Heart right ventricle (tissue), 16 donors: ENCODE measurements around the gene SLC25A44. TPM values are rescaled to one million over a fixed set of nuclear protein-coding genes. Genes with fewer than 3 reads are reported as not detected.
A peak's percentile ranks its signal among the peaks of the same experiment; 100 is the strongest.

Source experiments
- ATAC-seq, 8 donors: fragments of 200-7000 bp; cut with Tn5 transposase; one replicate each; pipeline ENCODE4 v1.9.1; 2020; ENCODE audit warnings: mild to moderate bottlenecking in 8 of 8, moderate library complexity in 8 of 8, moderate number of reproducible peaks in 1 of 8
- DNase-seq, 2 donors: peaks; one replicate each; pipeline ENCODE4 v3.0.0-alpha.2; 2020
- H3K27ac ChIP-seq, 10 donors: fragments of 200-600 bp; sonication (generic) in 2 of 10; one replicate each; pipeline versions ENCODE4 v1.5.0 to v1.8.0; 2020 to 2022; ENCODE audit warnings: mild to moderate bottlenecking in 3 of 10
- H3K27me3 ChIP-seq, 7 donors: fragments of 200-600 bp; one replicate each; pipeline ENCODE4 v1.8.0; 2021 to 2022; ENCODE audit warnings: mild to moderate bottlenecking in 2 of 7
- H3K36me3 ChIP-seq, 9 donors: fragments of 200-600 bp; sonication (generic) in 1 of 9; one replicate each; pipeline versions ENCODE4 v1.5.0 to v1.8.0; 2020 to 2022; ENCODE audit warnings: mild to moderate bottlenecking in 2 of 9
- H3K4me1 ChIP-seq, 9 donors: fragments of 200-600 bp; sonication (generic) in 1 of 9; one replicate each; pipeline versions ENCODE4 v1.5.0 to v1.8.0; 2020 to 2022; ENCODE audit warnings: mild to moderate bottlenecking in 4 of 9
- H3K4me3 ChIP-seq, 10 donors: fragments of 200-600 bp; sonication (generic) in 2 of 10; one replicate each; pipeline versions ENCODE4 v1.5.0 to v1.8.0; 2020 to 2022; ENCODE audit warnings: mild to moderate bottlenecking in 7 of 10, moderate library complexity in 2 of 10
- H3K9me3 ChIP-seq, 11 donors: fragments of 200-600 bp in 10 of 11; sonication (generic) in 2 of 11; one replicate each; pipeline versions ENCODE4 v1.5.0 to v1.8.0; 2013 to 2022; ENCODE audit warnings: mild to moderate bottlenecking in 2 of 11, control low read depth in 1 of 11, moderate library complexity in 1 of 11
- CTCF ChIP-seq, 9 donors: fragments of 200-600 bp; sonication (generic) in 2 of 9; IDR thresholded peaks; one replicate each; pipeline versions ENCODE4 v1.5.0 to v1.8.0; 2021 to 2022; ENCODE audit warnings: antibody characterized with exemption in 9 of 9, mild to moderate bottlenecking in 5 of 9, moderate library complexity in 1 of 9
- WGBS, 2 donors: extraction: QIAGEN DNeasy Blood & Tissue Kit; methylation state at CpG; one replicate each; pipeline ENCODE4 v1.1.7; 2013; ENCODE audit warnings: inconsistent platforms in 1 of 2; 5-methylcytosine and 5-hydroxymethylcytosine counted together
- intact Hi-C, 10 donors: fragments of 100-400 bp; cut with DNase I; formaldehyde crosslinking; loops; one replicate each; pipeline versions ENCODE4 v1.11.1 to v1.14.2; 2022
- polyA plus RNA-seq, 2 donors: library from polyadenylated mRNA; stranded (reverse); fragments of 200-250 nt; gene quantifications; one replicate each; pipeline ENCODE4 v1.2.3, GENCODE V29; 2013
- total RNA-seq, 10 donors: library from RNA; stranded (reverse); fragmentation: NEBNext Ultra II Directional in 3 of 10; extraction: Animal tissue kit (Norgen Biotek cat#: 25700) in 3 of 10; gene quantifications; one replicate each; pipeline versions ENCODE4 v1.2.1 to v1.2.4, GENCODE V29; 2021 to 2023
- donor health status: Arrhythmogenic right ventricular cardiomyopathy.
- donor health status: ischemic (EF 13 %, LVEDD 7.1; RV severe dilation, severe dysfunction).
- donor health status: healthy with polysubstance abuse.
- donor health status: DM: no; HTN: yes; CAD: no.
- donor health status: DM: no; HTN: no; CAD: no.
- donor health status: ischemic (EF 25% LVEDD 6.9; RV normal size, moderate dysfunction).
- donor health status: ischemic (EF 25% LVEDD 5.7; RV mildly dilated, moderate dysfunction).
- donor health status: healthy.
- donor health status: DM: yes; HTN: yes; CAD: no.
- donor health status: Ischemic cardiomyopathy.
- donor health status: ischemic (EF 35%, LVEDD 5.7; RV mildly dilated, moderate dysfunction).
- donor health status: nonischemic (EF 11% LVEDD 7.7; RV severe dilation, severe dysfunction).
- donor health status: DM: yes; HTN: yes; CAD: no.
- donor health status: PGD.
- donor health status: ischemic (EF 29% LVEDD 5.4; RV normal size, mild dysfunction).
- donor health status: nonischemic (EF 23%, LVEDD 6.1; RV moderate dilation, normal function).

The SLC25A44 gene
- total and polyA plus RNA-seq, 12 donors = 7.0 to 26.0 (median 19.0) TPM

DNA sequence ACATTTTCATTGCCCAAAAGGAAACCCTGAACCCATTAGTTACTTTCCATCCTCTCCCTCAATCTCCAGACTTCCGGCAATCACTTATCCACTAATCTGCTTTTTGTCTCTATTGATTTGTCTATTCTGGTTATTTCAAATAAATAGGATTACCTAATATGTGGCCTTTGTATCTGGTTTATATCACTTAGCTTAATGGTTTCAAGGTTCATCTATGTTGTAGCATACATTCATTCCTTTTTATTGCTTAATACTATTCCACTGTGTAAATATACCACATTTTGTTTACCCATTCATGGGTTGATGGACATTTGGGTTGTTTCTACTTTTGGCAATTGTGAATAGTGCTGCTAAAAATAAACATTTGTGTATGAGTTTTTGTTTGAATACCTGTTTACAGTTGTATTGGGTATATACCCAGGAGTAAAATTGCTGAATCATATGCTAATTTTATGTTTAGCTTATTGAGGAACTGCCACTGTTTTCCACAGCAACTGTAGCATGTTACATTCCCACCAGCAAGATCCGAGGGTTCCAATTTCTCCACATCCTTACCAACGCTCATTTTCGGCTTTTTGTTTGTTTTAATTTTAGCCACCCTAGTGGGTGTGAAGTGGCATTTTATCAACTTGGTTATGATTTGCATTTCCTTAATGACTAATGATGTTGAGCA lies 2.5 kb upstream of the SLC25A44 start:
- Histone ChIP-seq H3K36me3 (peaks cover 0 to 13% (median 0%) of the 10 kb centered on the region in 9 donors), H3K9me3 (peaks cover 0 to 8% (median 0%) of the 10 kb centered on the region in 11 donors), H3K4me3 (no peak overlapping the region), H3K27ac (no peak overlapping the region), H3K4me1 (peaks cover 0 to 28% (median 26%) of the 10 kb centered on the region in 9 donors), H3K27me3 (no peaks in the 10 kb centered on the region)
- DNase-seq (no peak), ATAC-seq (no peak)
- 83 to 89% methylated on average over 4 of the region's 4 CpGs for WGBS, 2 donors
- intact Hi-C loops = loop anchor here in 1 of 10 donors (5.0 kb wide), 1 partner anchor 34 kb away; no protein-coding TSS in a partner anchor
- TF ChIP-seq CTCF (IDR thresholded peaks at IDR 0.05) = no peak

- H3K9me3 ChIP-seq = no peaks in the 10 kb centered on the region
- ATAC-seq = no peak
- peak overlapping the region; percentile 38 to 98 (median 89) for H3K4me3 ChIP-seq
- H3K4me1 ChIP-seq = peaks cover 0 to 44% (median 40%) of the 10 kb centered on the region in 9 donors
- peaks cover 0 to 21% (median 0%) of the 10 kb centered on the region in 9 donors for H3K36me3 ChIP-seq
- no peaks in the 10 kb centered on the region for H3K27me3 ChIP-seq
- no peak for DNase-seq
- intact Hi-C loops = loop anchor here in 1 of 10 donors (5.0 kb wide), 1 partner anchor 36 kb away; no protein-coding TSS in a partner anchor
- H3K27ac ChIP-seq = peak overlapping the region; percentile 62 to 93 (median 86)
- no peak for TF ChIP-seq CTCF (IDR thresholded peaks at IDR 0.05)
- WGBS, 2 donors = 79 to 83% methylated on average over 7 of the region's 7 CpGs
Measured at GRCh38 chr1:156193208-156193487, 756 bp upstream of the SLC25A44 start.

DNA sequence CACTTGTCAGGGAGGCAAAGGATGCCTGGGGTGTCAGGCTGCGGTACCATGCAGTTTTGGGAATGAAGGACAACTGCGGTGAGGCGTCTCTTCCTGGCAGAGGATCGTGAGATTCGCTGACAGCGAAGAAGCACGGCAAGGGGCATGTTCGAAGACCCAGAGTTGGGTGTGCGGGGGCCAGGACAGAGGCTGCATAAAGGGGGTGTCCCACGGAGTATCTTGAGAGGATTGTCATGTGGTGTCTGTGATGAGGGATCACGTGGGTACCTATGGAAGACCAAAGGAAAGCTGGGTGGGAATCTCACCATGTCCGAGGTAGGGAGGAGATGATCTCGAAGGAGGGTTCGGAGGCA lies 372 bp downstream of the SLC25A44 start:
- no peaks in the 10 kb centered on the region for H3K27me3 ChIP-seq
- peak in 3 of 8 donors; percentile 1 to 15 (median 7) for ATAC-seq
- intact Hi-C loops = loop anchor here in 1 of 10 donors (5.0 kb wide), 1 partner anchor 37 kb away; no protein-coding TSS in a partner anchor
- DNase-seq = peak in 1 of 2 donors; percentile 13
- H3K36me3 ChIP-seq = peaks cover 0 to 28% (median 0%) of the 10 kb centered on the region in 9 donors
- no peaks in the 10 kb centered on the region for H3K9me3 ChIP-seq
- H3K4me1 ChIP-seq = peaks cover 0 to 47% (median 40%) of the 10 kb centered on the region in 9 donors
- H3K4me3 ChIP-seq = peak overlapping the region; percentile 69 to 98 (median 89)
- peak overlapping the region in 9 of 10 donors; percentile 67 to 91 (median 83) for H3K27ac ChIP-seq
- TF ChIP-seq CTCF (IDR thresholded peaks at IDR 0.05) = no peak
- 14% methylated on average over 14 of the region's 14 CpGs for WGBS, 2 donors

GRCh38 chr1:156195853-156196252 lies 1.9 kb downstream of the SLC25A44 start:
- Histone ChIP-seq H3K27me3 (no peaks in the 10 kb centered on the region), H3K4me1 (peaks cover 0 to 49% (median 40%) of the 10 kb centered on the region in 9 donors), H3K4me3 (no peak overlapping the region), H3K27ac (peak overlapping the region in 5 of 10 donors; percentile 17 to 49 (median 31)), H3K9me3 (no peaks in the 10 kb centered on the region), H3K36me3 (peaks cover 0 to 41% (median 10%) of the 10 kb centered on the region in 9 donors)
- no peak for TF ChIP-seq CTCF (IDR thresholded peaks at IDR 0.05)
- ATAC-seq (no peak), DNase-seq (no peak)
- 68 to 71% methylated on average over 4 of the region's 4 CpGs for WGBS, 2 donors
- intact Hi-C loops = loop anchor here in 1 of 10 donors (5.0 kb wide), 1 partner anchor 39 kb away; no protein-coding TSS in a partner anchor
